Measurements from ENCODE around the gene GAK.

- TF ChIP-seq POLR2A (IDR thresholded peaks at IDR 0.05) (no peak), CTCF (IDR thresholded peaks at IDR 0.05 in 8 of 11, conservative IDR thresholded peaks at IDR 0.05 in 3 of 11) (no peak), POLR2AphosphoS5 (IDR thresholded peaks at IDR 0.05) (no peak)
Measured at GRCh38 chr4:964346-965025, 32.4 kb upstream of the GAK start.

All from spleen (tissue), 7 donors.